SIG-M5 (cell line): ENCODE data around the gene CIRBP.

Experiments used
- DNase-seq: peaks from one replicate; lab custom pipeline; 2025; lab: John Stamatoyannopoulos, UW

Gene CIRBP

DNA sequence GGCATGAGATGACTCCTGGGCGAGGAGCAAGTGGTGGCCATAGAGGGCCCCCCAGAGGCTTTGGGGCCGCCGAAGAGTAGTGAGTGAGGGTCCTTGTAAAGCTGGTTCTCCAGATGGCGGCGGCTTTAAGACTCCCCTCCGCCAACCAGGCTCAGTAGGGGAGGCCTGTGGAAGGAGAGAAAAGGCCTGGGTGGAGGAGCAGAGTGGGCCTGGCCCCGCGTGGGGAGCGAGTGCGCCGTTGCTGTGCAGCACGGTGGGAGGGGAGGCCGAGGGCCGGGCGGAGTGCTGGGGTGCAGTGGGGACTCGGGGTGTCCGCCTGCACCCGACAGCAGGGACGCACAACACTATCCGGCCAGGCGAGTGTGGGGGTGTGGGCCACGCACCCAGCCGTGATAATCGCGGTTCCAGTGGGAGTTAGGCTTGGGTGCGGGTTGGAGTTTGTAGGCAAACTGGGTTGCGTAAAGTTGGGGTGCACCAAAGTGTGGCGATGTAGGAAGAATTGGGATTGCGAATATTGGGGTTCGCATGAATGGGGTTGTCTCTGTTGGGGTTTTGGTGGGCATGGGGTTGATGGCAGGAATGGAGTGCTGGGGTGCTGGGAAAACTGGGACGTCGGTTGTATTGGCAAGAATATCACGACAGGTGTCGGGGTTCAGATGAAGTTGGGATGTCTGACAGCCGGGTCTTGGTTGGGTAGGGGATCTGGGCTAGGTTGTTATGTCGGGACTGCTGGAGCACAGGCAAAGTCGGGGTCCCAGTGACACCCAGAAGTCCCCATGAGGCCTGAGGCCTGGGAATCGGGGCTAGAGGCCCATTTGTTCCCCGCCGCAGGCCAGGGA lies 687 bp upstream of the CIRBP start:
- DNase-seq = no peak

DNA sequence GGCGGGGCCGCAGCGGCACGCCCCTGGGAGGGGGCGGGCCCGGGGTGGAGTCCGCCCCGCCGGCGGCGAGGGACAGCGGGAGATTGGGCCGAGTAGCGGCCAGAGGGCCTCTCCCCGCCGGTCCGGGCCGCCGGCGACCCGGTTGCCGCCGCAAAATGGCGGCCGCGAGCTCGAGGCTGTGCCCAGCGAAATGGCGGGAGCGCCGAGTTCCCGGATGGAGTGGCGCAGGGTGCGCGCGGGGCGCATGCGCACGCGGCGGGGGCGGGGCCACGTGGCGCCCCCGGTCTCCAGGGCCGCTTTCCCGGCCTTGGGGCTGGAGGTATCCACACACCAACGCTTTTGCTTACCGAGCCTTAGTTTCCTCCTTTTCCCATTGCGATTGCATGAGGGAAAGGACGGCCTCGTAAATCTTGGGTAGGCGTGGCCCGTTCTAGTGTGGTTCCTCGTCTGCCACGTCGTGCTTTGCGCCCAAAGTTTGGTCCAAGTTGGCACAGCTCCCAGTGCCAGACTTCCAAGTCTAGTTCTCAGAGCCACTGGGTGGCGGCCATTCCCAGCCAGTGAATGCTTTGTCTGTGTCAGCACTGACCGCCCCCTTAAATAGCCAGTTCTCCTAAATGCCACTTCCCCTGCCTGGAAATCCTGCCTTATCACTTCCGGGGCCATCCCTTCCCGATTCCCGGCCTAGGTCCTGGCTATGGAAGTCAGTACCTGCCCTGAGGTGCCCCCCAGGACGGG lies 513 bp downstream of the CIRBP start:
- no peak for DNase-seq

DNA sequence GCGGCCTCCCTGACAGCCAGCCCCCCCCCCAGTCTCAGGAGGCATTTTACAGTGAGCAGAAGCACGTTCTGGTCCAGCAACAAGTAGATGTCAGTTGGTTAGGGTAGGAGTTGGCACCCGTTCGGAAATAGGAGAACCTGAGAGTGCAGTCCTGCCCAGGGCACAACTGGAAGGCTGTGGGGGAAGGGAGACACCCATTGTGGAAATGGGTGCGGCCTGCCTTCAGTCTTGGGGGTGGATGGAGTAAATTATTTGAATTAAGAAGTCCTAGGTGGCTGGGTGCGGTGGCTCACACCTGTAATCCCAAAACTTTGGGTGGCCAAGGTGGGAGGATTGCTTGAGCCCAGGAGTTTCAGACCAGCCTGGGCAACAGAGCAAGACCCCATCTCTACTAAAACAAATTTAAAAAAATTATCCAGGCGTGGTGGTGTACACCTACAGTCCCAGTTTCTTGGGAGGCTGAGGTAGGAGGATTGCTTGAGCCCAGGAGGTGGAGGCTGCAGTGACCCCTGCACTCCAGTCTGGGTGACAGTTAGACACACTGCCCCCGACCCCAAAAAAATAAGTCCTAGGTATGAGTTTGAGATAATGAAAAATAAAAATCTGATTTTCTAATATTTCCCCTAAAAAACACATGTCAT lies 1.2 kb downstream of the CIRBP start:
- DNase-seq = no peak

DNA sequence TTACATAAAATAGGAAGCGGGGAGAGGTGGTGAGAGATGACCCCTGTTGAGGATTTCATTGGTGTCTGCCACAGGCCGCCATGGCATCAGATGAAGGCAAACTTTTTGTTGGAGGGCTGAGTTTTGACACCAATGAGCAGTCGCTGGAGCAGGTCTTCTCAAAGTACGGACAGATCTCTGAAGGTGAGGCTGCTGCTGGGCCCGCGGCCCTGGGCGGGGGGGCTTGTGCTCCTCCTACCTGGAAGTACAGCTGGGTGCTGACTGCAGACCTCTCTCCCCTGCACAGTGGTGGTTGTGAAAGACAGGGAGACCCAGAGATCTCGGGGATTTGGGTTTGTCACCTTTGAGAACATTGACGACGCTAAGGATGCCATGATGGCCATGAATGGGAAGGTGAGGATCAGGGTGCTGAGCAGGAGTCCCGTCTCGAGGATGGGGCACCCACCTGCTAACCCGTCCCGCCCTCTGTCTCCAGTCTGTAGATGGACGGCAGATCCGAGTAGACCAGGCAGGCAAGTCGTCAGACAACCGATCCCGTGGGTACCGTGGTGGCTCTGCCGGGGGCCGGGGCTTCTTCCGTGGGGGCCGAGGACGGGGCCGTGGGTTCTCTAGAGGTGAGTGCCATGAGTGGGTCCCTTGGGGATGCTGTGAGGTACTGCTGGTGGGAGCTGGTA lies 1.9 kb downstream of the CIRBP start:
- no peak for DNase-seq

DNA sequence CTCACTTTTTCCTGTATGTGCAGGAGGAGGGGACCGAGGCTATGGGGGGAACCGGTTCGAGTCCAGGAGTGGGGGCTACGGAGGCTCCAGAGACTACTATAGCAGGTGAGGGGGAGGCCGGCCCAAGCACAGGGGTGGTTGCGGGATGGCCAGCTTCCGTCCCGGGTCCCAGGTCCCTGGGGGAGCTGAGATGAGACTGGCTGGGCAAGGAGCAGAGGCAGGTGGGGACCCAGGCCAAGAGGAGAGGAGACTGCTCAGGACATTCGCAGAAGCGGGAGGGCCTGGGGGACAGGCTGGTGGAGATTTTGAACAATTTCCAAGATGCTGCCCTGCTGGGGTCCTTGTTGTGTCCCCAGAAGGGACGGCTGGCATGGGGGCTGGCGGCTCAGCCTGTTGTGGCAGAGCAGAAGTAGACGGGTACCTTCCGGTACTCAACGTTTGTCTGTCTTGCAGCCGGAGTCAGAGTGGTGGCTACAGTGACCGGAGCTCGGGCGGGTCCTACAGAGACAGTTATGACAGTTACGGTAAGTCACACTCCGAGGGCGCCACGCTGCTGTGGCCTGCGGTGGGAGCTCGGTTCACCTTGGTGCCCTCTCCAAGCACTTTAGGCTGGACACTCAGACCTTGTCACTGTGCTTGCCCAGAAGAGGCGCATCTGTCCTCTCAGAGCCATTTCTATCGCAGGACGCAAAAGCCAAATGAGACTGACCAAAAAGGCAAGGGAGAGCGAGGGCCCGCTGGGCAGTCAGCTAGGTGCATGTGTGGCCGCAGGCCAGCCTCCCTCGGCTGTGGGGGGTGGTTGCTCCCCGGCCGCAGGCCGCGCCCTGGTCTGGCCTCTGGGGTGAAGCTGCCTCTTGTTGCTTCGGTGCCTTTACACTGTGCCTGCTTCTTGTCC lies 2.6 kb downstream of the CIRBP start:
- DNase-seq = no peak

DNA sequence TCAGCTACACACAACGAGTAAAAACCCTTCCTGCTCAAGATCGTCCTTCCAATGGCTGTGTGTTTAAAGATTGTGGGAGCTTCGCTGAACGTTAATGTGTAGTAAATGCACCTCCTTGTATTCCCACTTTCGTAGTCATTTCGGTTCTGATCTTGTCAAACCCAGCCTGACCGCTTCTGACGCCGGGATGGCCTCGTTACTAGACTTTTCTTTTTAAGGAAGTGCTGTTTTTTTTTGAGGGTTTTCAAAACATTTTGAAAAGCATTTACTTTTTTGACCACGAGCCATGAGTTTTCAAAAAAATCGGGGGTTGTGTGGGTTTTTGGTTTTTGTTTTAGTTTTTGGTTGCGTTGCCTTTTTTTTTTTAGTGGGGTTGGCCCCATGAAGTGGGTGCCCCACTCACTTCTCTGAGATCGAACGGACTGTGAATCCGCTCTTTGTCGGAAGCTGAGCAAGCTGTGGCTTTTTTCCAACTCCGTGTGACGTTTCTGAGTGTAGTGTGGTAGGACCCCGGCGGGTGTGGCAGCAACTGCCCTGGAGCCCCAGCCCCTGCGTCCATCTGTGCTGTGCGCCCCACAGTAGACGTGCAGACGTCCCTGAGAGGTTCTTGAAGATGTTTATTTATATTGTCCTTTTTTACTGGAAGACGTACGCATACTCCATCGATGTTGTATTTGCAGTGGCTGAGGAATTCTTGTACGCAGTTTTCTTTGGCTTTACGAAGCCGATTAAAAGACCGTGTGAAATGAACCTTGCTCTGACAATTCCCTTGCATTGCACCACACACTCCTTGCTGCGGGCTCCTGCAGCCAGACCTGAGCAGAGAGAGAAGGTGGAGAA lies 3.5 kb downstream of the CIRBP start:
- DNase-seq = no peak

DNA sequence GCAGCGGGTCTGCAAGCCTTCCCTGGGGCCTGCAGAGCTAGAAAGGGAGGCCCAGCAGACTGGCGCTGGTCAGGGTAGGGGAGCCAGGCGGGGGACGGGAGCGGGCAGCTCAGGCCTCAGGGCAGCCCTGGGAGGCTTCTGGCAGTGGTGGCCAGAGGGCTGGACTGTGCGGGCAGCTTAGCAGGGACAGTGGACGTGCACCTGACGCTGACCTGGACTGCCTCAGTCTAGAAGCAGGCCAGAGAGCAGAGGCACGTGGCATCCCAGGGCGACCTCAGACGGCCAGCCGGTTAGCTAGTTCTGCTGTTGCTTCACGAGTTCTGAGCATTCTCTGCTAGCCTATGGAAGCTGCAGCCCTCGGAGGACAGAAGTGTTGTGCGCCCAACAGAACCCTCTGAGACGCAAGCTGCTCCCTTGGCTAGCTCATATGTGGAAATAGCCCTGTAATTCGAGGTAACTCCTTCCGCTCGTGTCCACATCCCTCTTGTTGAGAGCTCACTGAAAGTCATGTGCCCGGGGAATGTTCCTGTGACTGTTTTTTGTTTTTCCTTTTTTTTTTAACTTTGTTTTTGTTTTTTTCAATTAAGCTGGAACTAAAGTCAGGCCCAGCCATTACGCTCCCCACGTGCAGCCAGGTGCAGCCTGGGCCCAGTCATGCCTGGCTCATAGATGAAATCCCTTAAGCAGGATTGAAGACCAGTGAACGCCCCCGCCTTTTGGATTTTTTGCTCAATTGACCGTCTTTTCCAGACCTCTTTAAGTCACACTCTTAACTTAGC lies 4.3 kb downstream of the CIRBP start:
- DNase-seq = no peak

DNA sequence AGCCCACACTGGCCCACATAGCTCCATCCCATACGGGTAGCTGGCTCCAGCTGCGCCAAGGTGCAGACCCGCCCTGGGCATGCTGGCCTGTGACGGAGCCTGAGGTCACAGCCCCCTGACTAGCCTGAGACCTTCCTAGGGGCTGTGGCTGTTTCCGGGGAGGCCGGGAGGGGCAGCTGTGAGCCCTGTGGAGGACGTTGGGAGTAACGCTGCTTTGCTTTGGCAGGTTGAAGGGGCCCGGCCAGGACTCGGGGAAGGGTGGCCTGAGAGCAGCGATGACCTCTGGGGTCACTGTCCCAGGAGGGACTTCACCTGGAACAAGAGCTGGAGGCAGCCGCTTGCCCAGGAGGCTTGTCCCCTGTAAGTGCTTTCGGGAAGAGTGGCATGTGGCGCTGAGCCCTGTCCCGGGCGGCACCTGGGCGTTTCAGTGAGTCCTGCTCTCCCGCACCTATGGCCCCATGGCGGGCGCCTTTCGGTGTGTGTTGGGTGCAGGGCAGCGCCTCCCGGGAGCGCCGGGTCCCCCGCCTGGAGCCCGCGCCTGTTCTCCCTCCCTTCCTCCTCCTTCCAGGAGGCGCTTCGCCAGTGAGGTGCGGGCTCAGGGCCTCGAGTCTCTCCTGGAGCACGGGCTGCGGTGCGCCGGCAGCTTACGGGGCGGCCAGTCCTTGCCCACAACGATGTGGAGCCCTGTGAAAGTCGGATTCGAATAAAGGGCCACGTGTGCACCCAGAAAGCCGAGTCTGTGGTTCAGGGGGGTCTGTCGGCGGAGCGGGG lies 5.1 kb downstream of the CIRBP start:
- no peak for DNase-seq

DNA sequence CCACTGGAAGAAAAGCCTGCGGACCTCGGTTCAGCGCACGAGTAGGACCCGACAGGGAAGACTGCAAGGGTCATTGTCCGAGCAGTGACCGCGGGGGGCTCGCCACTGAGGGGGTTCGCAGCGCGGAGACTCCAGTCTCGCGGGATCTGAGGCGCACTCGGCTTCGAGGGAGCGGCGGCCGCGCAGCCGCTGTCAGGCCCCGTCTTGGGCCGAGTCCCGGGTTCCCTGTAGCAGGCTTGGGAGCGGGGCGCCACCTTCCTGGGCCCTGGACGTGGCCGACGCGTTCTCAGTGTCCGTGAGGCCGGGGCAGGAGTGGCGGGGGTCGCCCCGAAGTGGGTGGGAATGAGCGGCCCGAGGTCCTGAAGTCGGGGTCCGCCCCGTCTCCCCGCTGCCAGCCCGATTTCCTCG lies 5.7 kb downstream of the CIRBP start:
- no peak for DNase-seq

DNA sequence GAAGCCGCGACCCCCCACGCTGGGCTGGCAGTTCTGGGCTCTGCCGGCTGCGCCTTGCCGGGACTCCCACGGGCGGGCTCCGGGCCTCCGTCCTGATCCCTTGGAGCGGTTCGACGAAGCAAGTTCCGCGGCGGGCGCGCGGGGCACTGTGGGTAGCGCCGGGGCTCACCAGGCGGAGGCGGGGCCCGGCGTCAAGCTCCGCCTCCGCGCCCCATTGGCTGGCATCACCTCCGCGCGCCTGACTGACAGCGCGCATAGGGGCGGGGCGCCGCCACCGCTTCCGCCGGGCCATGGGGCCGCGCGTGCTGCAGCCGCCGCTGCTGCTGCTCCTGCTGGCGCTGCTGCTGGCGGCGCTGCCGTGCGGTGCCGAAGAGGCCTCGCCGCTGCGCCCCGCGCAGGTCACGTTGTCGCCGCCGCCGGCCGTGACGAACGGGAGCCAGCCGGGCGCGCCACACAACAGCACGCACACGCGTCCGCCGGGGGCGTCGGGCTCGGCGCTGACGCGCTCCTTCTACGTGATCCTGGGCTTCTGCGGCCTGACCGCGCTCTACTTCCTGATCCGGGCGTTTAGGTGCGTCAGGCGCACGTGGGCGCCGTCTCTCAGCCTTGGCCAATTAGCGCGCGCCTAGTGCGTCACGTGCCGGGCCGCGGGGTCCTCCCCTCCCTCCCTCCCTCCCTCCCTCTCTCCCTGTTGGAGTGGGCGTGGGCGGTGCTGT lies 6.3 kb downstream of the CIRBP start, which contains the start of gene FAM174C:
TSS of gene FAM174C (plus strand) at position 271 of the 716 bp plus-strand sequence. CDS start at position 291, 20 bp downstream.
- DNase-seq = peak; percentile 49

DNA sequence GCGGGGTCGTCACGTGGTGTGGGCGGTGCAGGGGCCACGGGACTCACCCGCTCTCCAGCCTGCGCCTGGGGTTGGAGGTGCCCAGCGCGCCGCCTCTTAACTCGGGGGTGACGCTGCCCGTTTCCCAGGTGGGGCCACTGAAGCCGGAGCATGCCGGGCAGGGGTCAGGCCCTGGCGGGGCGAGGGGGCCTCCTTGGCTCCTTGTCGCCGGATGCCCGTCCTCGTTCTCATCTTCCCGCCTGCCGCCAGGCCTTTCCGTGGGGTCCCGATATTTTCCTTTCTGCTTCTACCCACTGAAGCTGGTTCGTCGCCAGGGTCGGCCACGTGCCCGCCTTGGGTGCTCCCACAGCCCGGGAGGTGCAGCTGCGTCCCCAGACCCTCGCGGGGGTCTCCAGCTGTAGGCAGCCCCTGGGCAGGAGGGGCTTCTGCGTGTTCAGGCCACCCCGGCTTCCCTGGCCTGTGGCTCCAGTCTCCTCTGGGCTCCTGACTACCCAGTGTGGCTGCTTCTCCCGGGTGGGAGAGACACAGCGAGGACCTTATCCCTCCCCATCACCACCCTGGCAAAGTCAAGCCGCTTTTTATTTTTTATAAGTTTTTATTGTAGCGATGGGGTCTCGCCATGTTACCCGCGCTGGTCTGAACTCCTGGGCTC lies 7.0 kb downstream of the CIRBP start:
- DNase-seq = no peak

DNA sequence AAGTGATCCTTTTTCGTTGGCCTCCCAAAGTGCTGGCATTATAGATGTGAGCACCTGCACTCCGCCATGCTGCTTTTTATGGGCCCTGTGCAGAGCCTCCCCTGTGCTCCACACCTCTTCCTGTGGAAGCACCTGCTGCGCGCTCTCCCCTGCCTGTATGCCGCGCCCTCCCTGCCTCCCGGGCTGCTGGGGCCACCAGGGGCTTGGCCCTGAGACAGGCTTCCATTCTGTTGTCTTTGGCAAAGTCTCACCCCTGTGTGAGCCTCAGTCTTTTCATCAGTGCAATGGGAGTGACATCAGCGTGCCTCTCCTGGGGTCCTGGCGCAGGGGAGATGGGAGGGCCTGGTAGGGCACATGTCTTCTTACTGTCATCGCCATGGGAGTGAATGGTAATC lies 7.5 kb downstream of the CIRBP start:
- no peak for DNase-seq

DNA sequence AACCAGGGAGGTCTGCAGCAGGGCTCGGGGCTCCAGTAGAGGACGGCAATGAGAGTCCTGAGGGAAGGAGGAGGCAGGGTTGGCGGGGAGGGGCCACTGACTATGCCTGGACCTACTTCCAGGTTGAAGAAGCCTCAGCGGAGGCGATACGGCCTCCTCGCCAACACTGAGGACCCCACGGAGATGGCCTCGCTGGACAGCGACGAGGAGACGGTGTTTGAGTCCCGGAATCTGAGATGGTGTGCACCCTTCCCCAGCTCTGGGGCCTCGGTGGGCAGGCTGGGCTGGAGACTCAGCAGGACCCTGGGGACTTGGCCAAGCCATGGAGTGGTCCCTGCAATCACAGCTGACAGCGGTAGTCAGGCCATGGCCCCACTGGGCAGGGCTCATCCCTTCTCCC lies 7.9 kb downstream of the CIRBP start:
- DNase-seq = no peak

DNA sequence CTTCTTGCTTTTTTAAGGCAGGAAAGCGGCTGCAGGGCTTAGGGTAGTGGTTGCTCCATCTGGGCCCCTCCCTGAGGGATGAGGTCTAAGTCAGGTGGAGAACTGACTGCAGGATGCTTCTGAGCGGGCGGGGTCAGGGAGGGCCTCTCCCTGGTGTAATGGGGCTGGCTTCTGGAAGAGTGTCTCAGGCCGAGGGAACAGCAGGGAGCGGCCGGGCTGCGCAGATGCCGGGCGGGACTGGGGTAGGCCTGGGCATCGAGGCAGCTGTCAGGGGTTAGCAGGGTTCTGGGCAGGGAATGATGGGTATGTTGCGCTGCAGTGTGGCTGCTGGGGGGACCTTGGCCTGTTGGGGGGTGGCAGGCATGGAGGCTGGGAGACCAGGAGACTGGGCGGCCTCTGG lies 8.9 kb downstream of the CIRBP start:
- no peak for DNase-seq

DNA sequence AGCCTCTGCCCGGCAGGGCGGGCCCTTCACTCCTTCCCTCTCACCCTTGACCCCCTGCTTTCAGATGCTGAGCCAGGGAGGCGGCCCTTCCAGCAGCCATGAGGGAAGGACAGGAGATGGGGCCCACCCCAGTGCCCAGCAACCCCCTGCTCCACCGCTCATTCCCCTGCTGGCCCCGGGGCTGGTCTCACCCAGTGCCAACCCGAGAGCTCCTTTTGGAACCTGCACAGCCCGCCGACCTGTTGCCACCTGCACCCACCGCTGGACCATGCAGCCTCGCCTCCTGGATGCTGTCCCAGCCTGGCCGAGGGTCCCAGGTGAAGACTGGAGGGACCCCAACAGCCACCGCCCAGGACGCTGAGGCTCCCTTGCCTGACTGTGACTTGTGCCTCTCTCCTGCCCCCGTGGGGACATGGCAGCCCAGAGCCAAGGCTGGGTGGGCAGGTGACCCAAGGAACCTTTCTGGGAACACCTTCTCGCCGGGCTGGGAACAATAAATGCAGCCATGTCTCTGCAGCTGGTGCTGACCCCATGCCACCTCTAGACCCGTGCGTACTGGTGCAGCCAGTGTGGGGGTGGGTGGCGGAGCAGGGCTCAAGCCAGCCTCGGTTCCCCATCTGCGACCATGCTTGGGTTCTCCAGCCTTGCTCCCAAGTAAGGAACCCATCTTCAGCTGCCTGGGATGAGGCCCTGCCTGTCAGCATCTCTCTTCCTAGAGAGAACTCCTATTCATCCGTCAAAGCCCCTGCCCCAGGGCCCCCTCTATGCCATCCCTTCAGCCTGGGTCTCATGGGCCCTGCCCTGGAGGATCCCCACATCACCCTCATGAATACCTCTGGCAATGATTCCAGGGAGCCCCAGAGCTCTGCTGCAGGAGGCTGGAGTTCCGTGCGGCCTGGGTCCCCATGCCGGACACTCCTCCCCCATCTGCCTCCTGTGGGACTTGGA lies 9.9 kb downstream of the CIRBP start:
- DNase-seq = no peak

DNA sequence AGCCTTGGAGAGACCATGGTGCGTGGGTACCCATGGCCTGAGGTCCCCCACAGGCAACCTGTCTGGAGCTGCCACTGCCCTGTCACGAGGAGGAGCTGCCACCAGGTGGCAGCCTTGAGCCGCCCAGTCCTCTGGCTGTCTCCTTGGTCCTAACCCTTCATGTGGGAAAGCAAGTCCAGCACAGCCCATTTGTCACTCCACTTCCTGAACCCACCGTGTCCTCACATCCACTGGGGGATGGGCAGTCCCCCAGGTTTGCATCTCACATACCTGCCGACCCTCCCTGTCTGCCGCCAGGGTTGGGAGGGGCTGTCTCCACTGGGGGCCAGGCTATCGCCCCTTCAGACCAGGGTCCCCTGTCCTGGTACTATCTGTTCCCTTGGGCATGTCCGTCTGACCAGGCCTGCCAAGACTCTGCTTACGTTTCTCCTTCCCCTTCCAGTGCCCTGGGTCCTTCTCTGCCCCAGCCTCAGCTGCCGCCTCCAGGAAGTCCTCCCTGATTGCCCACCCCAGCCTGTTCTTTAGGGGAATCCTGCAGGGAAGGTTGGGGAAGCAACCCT lies 10.7 kb downstream of the CIRBP start:
- DNase-seq = no peak
